HepG2 (cell line): ENCODE measurements around the gene SYS1. TPM values are rescaled to one million over a fixed set of nuclear protein-coding genes. Genes with fewer than 3 reads are reported as not detected.

Experiments
- ARID2 ChIP-seq: sonication (generic); formaldehyde crosslinking; IDR thresholded peaks from 2 replicates; pipeline ENCODE4 v1.8.1; 2022; ENCODE audit warnings: mild to moderate bottlenecking, missing genetic modification reagents, borderline replicate concordance
- ESRRA ChIP-seq: sonication (generic); formaldehyde crosslinking; IDR thresholded peaks from 2 replicates; pipeline ENCODE4 v1.5.1; 2020; ENCODE audit warnings: mild to moderate bottlenecking, low read depth, missing genetic modification reagents
- HDAC2 ChIP-seq: sonication (generic); formaldehyde crosslinking; IDR thresholded peaks from 2 replicates; pipeline ENCODE4 v1.4.0; 2020; ENCODE audit warnings: missing genetic modification reagents
- HMGXB4 ChIP-seq, 2 experiments: sonication (generic) in 1 of 2; formaldehyde crosslinking in 1 of 2; IDR thresholded peaks; 2 replicates each; pipeline versions ENCODE4 v1.4.0 to v1.6.1; 2018 to 2020; ENCODE audit warnings: missing genetic modification reagents in 2 of 2, borderline replicate concordance in 1 of 2, low read depth in 1 of 2, mild to moderate bottlenecking in 1 of 2, missing biosample characterization in 1 of 2
- HNRNPUL1 ChIP-seq: fragments of 200-400 bp; formaldehyde crosslinking; IDR thresholded peaks from 2 replicates; pipeline ENCODE4 v1.6.1; 2017; ENCODE audit warnings: low read depth, mild to moderate bottlenecking, low read length, moderate library complexity
- MTF1 ChIP-seq: sonication (generic); formaldehyde crosslinking; IDR thresholded peaks from 2 replicates; pipeline ENCODE4 v1.5.0; 2020; ENCODE audit warnings: missing genetic modification reagents
- ZFY ChIP-seq: sonication (generic); formaldehyde crosslinking; IDR thresholded peaks from 2 replicates; pipeline ENCODE4 v1.4.0; 2020; ENCODE audit warnings: missing genetic modification reagents
- ZNF17 ChIP-seq: sonication (generic); formaldehyde crosslinking; IDR thresholded peaks from 2 replicates; pipeline ENCODE4 v1.5.0; 2020; ENCODE audit warnings: mild to moderate bottlenecking, missing genetic modification reagents
- ZNF484 ChIP-seq: sonication (generic); formaldehyde crosslinking; IDR thresholded peaks from 2 replicates; pipeline ENCODE4 v1.5.1; 2020; ENCODE audit warnings: mild to moderate bottlenecking, low read depth, missing genetic modification reagents, borderline replicate concordance
- ZNF530 ChIP-seq: sonication (generic); formaldehyde crosslinking; IDR thresholded peaks from 2 replicates; pipeline ENCODE4 v1.5.0; 2020; ENCODE audit warnings: low read depth, mild to moderate bottlenecking, missing genetic modification reagents
- ZNF550 ChIP-seq: sonication (generic); formaldehyde crosslinking; IDR thresholded peaks from 2 replicates; pipeline ENCODE4 v1.4.0; 2020; ENCODE audit warnings: mild to moderate bottlenecking, missing genetic modification reagents, borderline replicate concordance
- ZNF558 ChIP-seq: sonication (generic); formaldehyde crosslinking; IDR thresholded peaks from 2 replicates; pipeline ENCODE4 v1.9.0; 2022; ENCODE audit warnings: mild to moderate bottlenecking, missing genetic modification reagents, borderline replicate concordance
- ZNF672 ChIP-seq: sonication (generic); formaldehyde crosslinking; IDR thresholded peaks from 2 replicates; pipeline ENCODE4 v1.8.1; 2022; ENCODE audit warnings: missing genetic modification reagents
- ZNF792 ChIP-seq: IDR thresholded peaks from 2 replicates; pipeline ENCODE4 v1.6.1; 2016
- polyA plus RNA-seq, 8 experiments: library from polyadenylated mRNA; depleted of rRNA in 3 of 8; stranded (reverse) in 7 of 8; unstranded in 1 of 8; fragments of >200 nt; fragmentation: Illumina TruSeq in 4 of 8; extraction: Trizol in 4 of 8; gene quantifications; 2 replicates each; pipeline versions ENCODE4 v1.2.1 to v1.2.3, GENCODE V29; 2011 to 2016; ENCODE audit warnings: low read depth in 4 of 8, missing spikeins in 1 of 8, mixed read lengths in 1 of 8; ENCODE audit not compliant: insufficient read depth in 1 of 8
- total RNA-seq, 5 experiments: library from RNA; depleted of rRNA; stranded (reverse); fragments of >200 nt; fragmentation: Illumina TruSeq; extraction: Trizol; gene quantifications; 2 replicates each; pipeline ENCODE4 v1.2.3, GENCODE V29; 2016; ENCODE audit warnings: low read depth in 1 of 5
- TF ChIP-seq, protein P1 (sequence below): sonication (generic); formaldehyde crosslinking; IDR thresholded peaks from 2 replicates; pipeline ENCODE4 v1.8.1; 2022; ENCODE audit warnings: mild to moderate bottlenecking, missing genetic modification reagents
- TF ChIP-seq, protein P2 (sequence below): sonication (generic); formaldehyde crosslinking; IDR thresholded peaks from 2 replicates; pipeline ENCODE4 v1.8.1; 2023; ENCODE audit warnings: mild to moderate bottlenecking, missing genetic modification reagents
- TF ChIP-seq, protein P3 (sequence below): sonication (generic); formaldehyde crosslinking; IDR thresholded peaks from 2 replicates; pipeline ENCODE4 v1.4.0; 2020; ENCODE audit warnings: missing genetic modification reagents
- TF ChIP-seq, protein P4 (sequence below): sonication (generic); formaldehyde crosslinking; IDR thresholded peaks from 2 replicates; pipeline ENCODE4 v1.4.0; 2020; ENCODE audit warnings: missing genetic modification reagents; ENCODE audit errors: not compliant biosample characterization
- TF ChIP-seq, protein P5 (sequence below): sonication (generic); formaldehyde crosslinking; IDR thresholded peaks from 2 replicates; pipeline ENCODE4 v1.5.1; 2020; ENCODE audit warnings: mild to moderate bottlenecking, missing genetic modification reagents, moderate library complexity

Gene SYS1
- total and polyA plus RNA-seq, 2 of the 13 experiments (the other 11 are each of a cell fraction or from before 2014, with no cell fraction given): 38.3 to 65.6 TPM

DNA sequence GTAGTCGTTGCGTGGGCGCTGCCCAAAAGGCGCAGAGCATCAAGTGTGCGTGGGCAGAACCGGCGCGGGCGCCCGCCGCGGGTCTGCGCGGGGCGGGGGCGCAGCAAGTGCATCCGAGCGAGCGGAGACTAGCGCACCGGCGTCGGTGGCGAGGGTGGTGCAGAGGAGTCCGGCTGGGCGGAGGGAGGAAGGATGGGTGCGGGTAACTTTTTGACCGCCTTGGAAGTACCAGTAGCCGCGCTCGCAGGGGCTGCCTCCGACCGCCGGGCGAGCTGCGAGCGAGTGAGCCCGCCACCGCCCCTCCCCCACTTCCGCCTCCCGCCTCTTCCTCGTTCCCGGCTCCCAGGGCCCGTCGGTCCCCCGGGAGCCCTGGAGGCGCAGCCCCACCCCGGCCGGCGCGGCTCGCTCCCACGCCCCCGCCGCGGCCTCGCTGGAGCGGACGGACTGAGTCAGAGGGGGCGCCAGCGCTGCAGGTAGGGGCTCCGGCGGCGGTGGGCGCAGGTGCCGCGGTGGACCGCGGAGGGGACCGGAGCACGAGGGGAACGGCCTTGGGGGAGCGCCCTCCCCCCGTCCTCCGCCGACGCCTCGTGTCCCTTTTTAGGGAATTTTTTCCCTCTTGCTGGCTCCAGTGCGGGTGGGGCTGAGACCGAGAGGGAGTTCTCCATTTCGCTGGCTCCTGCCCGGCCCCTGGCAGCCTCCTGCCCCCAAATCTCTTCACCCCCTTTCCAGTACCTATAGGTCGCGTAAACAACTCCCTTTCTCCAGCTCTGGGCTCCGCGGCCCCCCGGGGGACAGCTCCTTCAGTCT is 43.5 kb downstream of the SYS1 start (continued):
- TF ChIP-seq, protein P1, sequence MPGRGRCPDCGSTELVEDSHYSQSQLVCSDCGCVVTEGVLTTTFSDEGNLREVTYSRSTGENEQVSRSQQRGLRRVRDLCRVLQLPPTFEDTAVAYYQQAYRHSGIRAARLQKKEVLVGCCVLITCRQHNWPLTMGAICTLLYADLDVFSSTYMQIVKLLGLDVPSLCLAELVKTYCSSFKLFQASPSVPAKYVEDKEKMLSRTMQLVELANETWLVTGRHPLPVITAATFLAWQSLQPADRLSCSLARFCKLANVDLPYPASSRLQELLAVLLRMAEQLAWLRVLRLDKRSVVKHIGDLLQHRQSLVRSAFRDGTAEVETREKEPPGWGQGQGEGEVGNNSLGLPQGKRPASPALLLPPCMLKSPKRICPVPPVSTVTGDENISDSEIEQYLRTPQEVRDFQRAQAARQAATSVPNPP: no peak
- no peak for TF ChIP-seq ESRRA
- no peak for TF ChIP-seq ARID2 (CRISPR knock-in tag)
- TF ChIP-seq, protein P2, sequence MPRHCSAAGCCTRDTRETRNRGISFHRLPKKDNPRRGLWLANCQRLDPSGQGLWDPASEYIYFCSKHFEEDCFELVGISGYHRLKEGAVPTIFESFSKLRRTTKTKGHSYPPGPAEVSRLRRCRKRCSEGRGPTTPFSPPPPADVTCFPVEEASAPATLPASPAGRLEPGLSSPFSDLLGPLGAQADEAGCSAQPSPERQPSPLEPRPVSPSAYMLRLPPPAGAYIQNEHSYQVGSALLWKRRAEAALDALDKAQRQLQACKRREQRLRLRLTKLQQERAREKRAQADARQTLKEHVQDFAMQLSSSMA: no peak
- peak; percentile 37; the same call in 1 of the 2 replicates for TF ChIP-seq ZNF550 (CRISPR knock-in tag)
- TF ChIP-seq ZFY (CRISPR knock-in tag): peak; percentile 62; the same call in 1 of the 2 replicates
- TF ChIP-seq, protein P3, sequence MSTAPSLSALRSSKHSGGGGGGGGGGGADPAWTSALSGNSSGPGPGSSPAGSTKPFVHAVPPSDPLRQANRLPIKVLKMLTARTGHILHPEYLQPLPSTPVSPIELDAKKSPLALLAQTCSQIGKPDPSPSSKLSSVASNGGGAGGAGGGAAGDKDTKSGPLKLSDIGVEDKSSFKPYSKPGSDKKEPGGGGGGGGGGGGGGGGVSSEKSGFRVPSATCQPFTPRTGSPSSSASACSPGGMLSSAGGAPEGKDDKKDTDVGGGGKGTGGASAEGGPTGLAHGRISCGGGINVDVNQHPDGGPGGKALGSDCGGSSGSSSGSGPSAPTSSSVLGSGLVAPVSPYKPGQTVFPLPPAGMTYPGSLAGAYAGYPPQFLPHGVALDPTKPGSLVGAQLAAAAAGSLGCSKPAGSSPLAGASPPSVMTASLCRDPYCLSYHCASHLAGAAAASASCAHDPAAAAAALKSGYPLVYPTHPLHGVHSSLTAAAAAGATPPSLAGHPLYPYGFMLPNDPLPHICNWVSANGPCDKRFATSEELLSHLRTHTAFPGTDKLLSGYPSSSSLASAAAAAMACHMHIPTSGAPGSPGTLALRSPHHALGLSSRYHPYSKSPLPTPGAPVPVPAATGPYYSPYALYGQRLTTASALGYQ (CRISPR knock-in tag): no peak
- TF ChIP-seq, protein P4, sequence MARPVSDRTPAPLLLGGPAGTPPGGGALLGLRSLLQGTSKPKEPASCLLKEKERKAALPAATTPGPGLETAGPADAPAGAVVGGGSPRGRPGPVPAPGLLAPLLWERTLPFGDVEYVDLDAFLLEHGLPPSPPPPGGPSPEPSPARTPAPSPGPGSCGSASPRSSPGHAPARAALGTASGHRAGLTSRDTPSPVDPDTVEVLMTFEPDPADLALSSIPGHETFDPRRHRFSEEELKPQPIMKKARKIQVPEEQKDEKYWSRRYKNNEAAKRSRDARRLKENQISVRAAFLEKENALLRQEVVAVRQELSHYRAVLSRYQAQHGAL: no peak
- TF ChIP-seq ZNF17 (CRISPR knock-in tag): no peak
- peak; percentile 67; the same call in 1 of the 2 replicates for TF ChIP-seq ZNF558 (CRISPR knock-in tag)
- no peak for TF ChIP-seq MTF1
- TF ChIP-seq HNRNPUL1: no peak
- 0 out of 2 replicates have a peak, but pooled peaks have one; percentile 44 for TF ChIP-seq ZNF672 (CRISPR knock-in tag)
- TF ChIP-seq HDAC2: 0 out of 2 replicates have a peak, but pooled peaks have one; percentile 36
- TF ChIP-seq HMGXB4 (CRISPR knock-in tag; IDR thresholded peaks at IDR 0.05; ENCODE audit: borderline replicate concordance in 1 of 2, low read depth in 1 of 2): peak in 1 of 2 experiments; percentile 68; a peak in 3 of 4 replicates
- no peak for TF ChIP-seq ZNF484 (CRISPR knock-in tag)
- TF ChIP-seq ZNF792 (CRISPR knock-in tag): no peak
- no peak for TF ChIP-seq ZNF530
- TF ChIP-seq, protein P5, sequence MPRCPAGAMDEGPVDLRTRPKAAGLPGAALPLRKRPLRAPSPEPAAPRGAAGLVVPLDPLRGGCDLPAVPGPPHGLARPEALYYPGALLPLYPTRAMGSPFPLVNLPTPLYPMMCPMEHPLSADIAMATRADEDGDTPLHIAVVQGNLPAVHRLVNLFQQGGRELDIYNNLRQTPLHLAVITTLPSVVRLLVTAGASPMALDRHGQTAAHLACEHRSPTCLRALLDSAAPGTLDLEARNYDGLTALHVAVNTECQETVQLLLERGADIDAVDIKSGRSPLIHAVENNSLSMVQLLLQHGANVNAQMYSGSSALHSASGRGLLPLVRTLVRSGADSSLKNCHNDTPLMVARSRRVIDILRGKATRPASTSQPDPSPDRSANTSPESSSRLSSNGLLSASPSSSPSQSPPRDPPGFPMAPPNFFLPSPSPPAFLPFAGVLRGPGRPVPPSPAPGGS (CRISPR knock-in tag): peak; percentile 19
